Lower lobe of right lung (tissue), 2 donors: ENCODE results near the gene EPHA4. TPM values are rescaled to one million over a fixed set of nuclear protein-coding genes. Genes with fewer than 3 reads are reported as not detected.

Experiments used
- ATAC-seq, 2 donors: fragments of 200-7000 bp; cut with Tn5 transposase; one replicate each; pipeline ENCODE4 v1.9.1; 2020 to 2022; ENCODE audit warnings: mild to moderate bottlenecking in 2 of 2, moderate library complexity in 2 of 2
- DNase-seq: peaks from one replicate; pipeline ENCODE4 v3.0.0-alpha.2; 2020
- H3K27ac ChIP-seq: fragments of 200-600 bp; one replicate; pipeline ENCODE4 v1.8.0; 2022
- H3K27me3 ChIP-seq: fragments of 200-600 bp; one replicate; pipeline ENCODE4 v1.8.0; 2022; ENCODE audit warnings: low read depth
- H3K36me3 ChIP-seq: fragments of 200-600 bp; one replicate; pipeline ENCODE4 v1.8.0; 2022; ENCODE audit warnings: mild to moderate bottlenecking
- H3K4me1 ChIP-seq: fragments of 200-600 bp; one replicate; pipeline ENCODE4 v1.8.0; 2022
- H3K4me3 ChIP-seq: fragments of 200-600 bp; one replicate; pipeline ENCODE4 v1.8.0; 2022; ENCODE audit warnings: mild to moderate bottlenecking
- H3K9me3 ChIP-seq: fragments of 200-600 bp; one replicate; pipeline ENCODE4 v1.8.0; 2022
- intact Hi-C: fragments of 100-400 bp; cut with DNase I; formaldehyde crosslinking; loops from one replicate; pipeline ENCODE4 v1.11.0; 2022
- total RNA-seq: library from RNA; stranded (reverse); fragmentation: NEBNext Ultra II Directional; extraction: Animal tissue kit (Norgen Biotek cat#: 25700); gene quantifications from one replicate; pipeline ENCODE4 v1.2.1, GENCODE V29; 2021
- TF ChIP-seq, protein P1 (sequence below): fragments of 200-600 bp; IDR thresholded peaks from one replicate; pipeline ENCODE4 v1.8.0; 2022; ENCODE audit warnings: antibody characterized with exemption, mild to moderate bottlenecking
- donor health status: DM: no; HTN: yes; CAD: no; lungs with severe emphysema.

EPHA4 gene
- total RNA-seq, 1 donor from 2014 or later, result 13.8 TPM

DNA sequence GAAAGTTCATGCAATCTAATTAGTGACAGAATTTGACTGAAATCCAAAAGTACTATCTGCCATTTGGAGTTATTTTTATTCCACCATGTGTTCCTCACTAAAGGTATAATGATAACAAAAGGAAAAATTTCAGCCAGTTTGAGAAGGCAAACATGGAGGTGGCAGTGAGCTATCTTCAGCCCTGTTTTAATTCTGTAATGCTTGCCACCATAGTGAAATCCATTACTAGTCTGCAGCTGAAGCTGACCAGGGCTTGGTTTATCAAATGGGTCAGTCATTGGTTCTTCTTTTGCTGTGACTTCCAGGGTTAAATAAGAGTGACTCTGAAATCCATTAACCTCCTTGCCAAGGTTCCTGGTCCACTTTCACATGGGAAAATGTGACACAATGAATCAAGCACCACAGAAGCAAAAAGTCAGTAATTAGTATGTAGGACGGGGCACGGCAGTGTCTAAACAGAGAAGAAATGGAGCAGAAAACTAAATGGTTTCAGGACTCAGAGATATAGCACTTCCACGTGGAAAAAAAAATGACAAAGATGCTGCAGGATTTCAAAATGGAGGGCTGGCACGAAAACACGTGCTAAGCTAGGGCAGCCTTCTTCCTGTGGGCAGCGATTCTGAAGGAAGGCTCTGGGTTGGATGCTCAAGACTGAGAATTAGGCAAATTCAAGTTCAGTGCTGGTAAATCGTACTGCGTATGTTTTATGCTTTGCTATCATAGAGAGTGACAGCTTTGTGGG is 87.2 kb downstream of the EPHA4 start:
- H3K9me3 ChIP-seq, result no peaks in the 10 kb centered on the region
- H3K27ac ChIP-seq, result no peak overlapping the region
- intact Hi-C loops, result no loop called here
- H3K27me3 ChIP-seq, result no peaks in the 10 kb centered on the region
- TF ChIP-seq, protein P1, sequence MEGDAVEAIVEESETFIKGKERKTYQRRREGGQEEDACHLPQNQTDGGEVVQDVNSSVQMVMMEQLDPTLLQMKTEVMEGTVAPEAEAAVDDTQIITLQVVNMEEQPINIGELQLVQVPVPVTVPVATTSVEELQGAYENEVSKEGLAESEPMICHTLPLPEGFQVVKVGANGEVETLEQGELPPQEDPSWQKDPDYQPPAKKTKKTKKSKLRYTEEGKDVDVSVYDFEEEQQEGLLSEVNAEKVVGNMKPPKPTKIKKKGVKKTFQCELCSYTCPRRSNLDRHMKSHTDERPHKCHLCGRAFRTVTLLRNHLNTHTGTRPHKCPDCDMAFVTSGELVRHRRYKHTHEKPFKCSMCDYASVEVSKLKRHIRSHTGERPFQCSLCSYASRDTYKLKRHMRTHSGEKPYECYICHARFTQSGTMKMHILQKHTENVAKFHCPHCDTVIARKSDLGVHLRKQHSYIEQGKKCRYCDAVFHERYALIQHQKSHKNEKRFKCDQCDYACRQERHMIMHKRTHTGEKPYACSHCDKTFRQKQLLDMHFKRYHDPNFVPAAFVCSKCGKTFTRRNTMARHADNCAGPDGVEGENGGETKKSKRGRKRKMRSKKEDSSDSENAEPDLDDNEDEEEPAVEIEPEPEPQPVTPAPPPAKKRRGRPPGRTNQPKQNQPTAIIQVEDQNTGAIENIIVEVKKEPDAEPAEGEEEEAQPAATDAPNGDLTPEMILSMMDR, result no peak
- ATAC-seq (no peak), DNase-seq (no peak)
- no peak overlapping the region for H3K4me3 ChIP-seq
- H3K36me3 ChIP-seq, result no peaks in the 10 kb centered on the region
- no peaks in the 10 kb centered on the region for H3K4me1 ChIP-seq

DNA sequence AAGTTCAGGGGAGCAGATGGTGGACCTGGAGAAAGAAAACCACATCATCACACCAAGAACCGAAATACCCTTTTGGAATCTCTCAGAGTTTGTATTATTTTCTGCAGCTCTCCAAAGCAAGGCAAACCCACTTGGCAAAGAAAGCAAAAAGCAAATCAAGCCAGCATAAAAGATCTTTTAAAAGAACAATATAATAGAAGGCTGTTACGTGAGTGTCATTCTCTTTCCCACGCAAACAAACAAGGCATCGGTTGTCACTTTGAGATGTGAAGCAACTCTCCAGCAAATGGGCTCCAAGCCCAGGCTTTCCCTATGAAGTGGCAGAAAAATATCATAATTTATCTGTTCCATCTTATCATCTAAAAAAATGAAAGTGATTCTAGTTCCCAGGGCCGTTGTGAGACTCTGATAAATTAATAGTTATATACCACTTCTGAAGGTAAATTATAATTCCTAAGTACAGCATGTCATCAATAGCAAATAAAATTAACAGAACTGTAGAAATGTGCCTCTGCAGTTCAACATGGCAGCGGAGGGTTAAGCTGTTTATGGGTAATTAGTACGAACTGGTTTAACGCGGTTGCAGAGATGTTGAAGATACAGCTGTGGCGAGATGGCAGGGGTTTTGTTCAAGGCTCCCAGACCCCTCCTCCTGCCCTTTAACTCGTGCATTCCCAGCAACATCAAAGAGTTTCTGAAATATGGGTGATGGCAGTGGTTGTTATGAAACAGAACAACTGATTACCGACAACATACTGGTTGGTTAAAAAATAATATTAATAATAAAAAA is 89.2 kb downstream of the EPHA4 start:
- Histone ChIP-seq H3K9me3 (no peaks in the 10 kb centered on the region), H3K27ac (no peak overlapping the region), H3K36me3 (no peaks in the 10 kb centered on the region), H3K4me1 (no peaks in the 10 kb centered on the region), H3K27me3 (no peaks in the 10 kb centered on the region), H3K4me3 (no peak overlapping the region)
- intact Hi-C loops, result no loop called here
- DNase-seq (no peak), ATAC-seq (no peak)
- TF ChIP-seq, protein P1, result no peak

DNA sequence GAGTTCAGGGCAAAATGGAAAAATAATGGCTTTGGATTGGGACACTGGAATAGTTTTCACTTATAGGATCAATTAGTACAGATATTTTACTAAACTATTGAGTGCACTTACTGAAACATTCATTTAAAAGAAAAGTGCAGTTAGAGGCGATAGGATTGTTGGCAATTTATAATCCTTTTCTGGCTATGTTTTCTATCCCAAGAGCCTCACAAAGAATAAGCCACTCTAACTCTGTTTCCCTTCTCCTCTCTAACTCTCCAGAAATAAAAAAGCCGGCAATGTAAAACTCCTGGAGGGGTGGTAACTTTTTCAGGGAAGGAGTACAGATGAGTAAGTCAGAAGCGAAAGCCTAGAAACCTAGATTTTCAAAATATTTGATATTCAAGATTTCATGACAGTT is 91.3 kb downstream of the EPHA4 start:
- H3K36me3 ChIP-seq, result no peaks in the 10 kb centered on the region
- H3K27ac ChIP-seq, result no peak overlapping the region
- no peak for ATAC-seq
- no peaks in the 10 kb centered on the region for H3K27me3 ChIP-seq
- TF ChIP-seq, protein P1, result no peak
- H3K4me3 ChIP-seq, result no peak overlapping the region
- intact Hi-C loops, result no loop called here
- DNase-seq, result no peak
- H3K9me3 ChIP-seq, result no peaks in the 10 kb centered on the region
- no peaks in the 10 kb centered on the region for H3K4me1 ChIP-seq

DNA sequence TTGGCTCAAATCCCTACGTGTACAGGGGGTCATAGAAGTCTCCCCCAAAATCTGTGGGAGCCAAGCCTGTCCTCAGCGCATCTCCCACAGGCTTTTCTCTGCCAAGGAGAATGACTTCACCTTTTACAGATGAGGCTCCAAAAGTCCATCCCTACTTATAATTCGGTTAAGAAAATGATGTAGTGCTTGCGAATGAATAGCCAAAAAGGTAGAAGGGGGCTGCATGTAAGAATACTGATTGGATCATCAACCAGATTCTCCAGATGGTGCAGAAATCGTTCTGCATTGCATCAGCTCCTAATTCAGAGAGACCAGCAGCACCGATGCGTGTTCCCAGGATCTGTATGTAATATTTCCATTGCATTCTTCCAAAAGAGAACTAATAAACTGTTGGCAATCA is 91.9 kb downstream of the EPHA4 start:
- Histone ChIP-seq H3K9me3 (no peaks in the 10 kb centered on the region), H3K36me3 (no peaks in the 10 kb centered on the region), H3K4me3 (no peak overlapping the region), H3K27ac (no peak overlapping the region), H3K27me3 (no peaks in the 10 kb centered on the region), H3K4me1 (no peaks in the 10 kb centered on the region)
- ATAC-seq, result no peak
- TF ChIP-seq, protein P1, result no peak
- no peak for DNase-seq
- intact Hi-C loops, result no loop called here

DNA sequence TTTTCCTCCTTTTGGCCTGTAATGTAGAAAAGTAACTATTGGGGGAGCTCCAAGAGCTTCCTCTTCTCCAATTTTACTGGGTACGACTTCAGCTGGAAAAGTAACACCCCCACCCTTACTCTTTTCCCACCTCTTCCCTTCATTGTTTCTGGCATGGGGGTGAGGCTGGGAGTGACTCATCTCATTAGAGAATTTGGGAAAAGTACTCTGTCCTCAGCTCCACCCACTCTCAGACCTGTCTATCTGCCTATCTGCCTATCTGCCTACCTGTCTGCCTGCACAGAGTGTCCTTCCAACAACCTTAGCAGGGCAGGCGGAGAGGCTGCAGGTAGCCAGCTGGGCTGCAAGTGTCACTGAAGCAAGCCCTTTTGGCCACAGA is 93.6 kb downstream of the EPHA4 start:
- intact Hi-C loops, result no loop called here
- TF ChIP-seq, protein P1, result no peak
- Histone ChIP-seq H3K36me3 (no peaks in the 10 kb centered on the region), H3K27ac (no peak overlapping the region), H3K4me1 (no peaks in the 10 kb centered on the region), H3K9me3 (no peaks in the 10 kb centered on the region), H3K27me3 (no peaks in the 10 kb centered on the region), H3K4me3 (no peak overlapping the region)
- no peak for DNase-seq
- peak in 1 of 2 donors; percentile 11 for ATAC-seq
